ENCODE data around the gene PPP4C.
"Not testable (repeated sequence)": the region's sequence is repeated elsewhere in the genome, so short reads cannot be mapped to it uniquely, and the experiment has no call there.

The PPP4C gene

GRCh38 chr16:30096105-30096861, 20.5 kb downstream of the PPP4C start, which contains the start of gene YPEL3:
Gene YPEL3, minus strand, starts transcription at chr16:30096213. Its CDS starts 731 bp downstream, at chr16:30095482.
- DNase-seq (ENCODE audit: low read depth in 1 of 2, low spot score in 1 of 2) = peak; percentile 77 to 86

- DNase-seq (ENCODE audit: low read depth in 1 of 2, low spot score in 1 of 2) = no peak
These were observed 21.2 kb downstream of the PPP4C start for GRCh38 chr16:30096862-30097563.

- DNase-seq (ENCODE audit: low read depth in 1 of 2, low spot score in 1 of 2) = no peak
These were observed 28.3 kb downstream of the PPP4C start for GRCh38 chr16:30104090-30104489.

- no peak for DNase-seq (ENCODE audit: low read depth in 1 of 2, low spot score in 1 of 2)
These were observed 28.7 kb downstream of the PPP4C start for GRCh38 chr16:30104492-30104891.

GRCh38 chr16:30108059-30108850, 32.5 kb downstream of the PPP4C start:
- no peak for DNase-seq (ENCODE audit: low read depth in 1 of 2, low spot score in 1 of 2)

GRCh38 chr16:30110661-30111060, 34.9 kb downstream of the PPP4C start:
- DNase-seq (ENCODE audit: low read depth in 1 of 2, low spot score in 1 of 2) = no peak

- peak; percentile 34 to 39 for DNase-seq (ENCODE audit: low read depth in 1 of 2, low spot score in 1 of 2)
These were observed 36.6 kb downstream of the PPP4C start for GRCh38 chr16:30112197-30113030.

GRCh38 chr16:30113031-30113710, 37.4 kb downstream of the PPP4C start, which contains the start of gene GDPD3:
Gene GDPD3, minus strand, starts transcription at chr16:30113537. Its CDS starts 59 bp downstream, at chr16:30113478.
- DNase-seq (ENCODE audit: low read depth in 1 of 2, low spot score in 1 of 2) = no peak

GRCh38 chr16:30113711-30114333, 38.0 kb downstream of the PPP4C start:
- no peak for DNase-seq (ENCODE audit: low read depth in 1 of 2, low spot score in 1 of 2)

GRCh38 chr16:30114411-30114810, 38.6 kb downstream of the PPP4C start:
- no peak for DNase-seq (ENCODE audit: low read depth in 1 of 2, low spot score in 1 of 2)

GRCh38 chr16:30114833-30115232, 39.0 kb downstream of the PPP4C start:
- not testable (repeated sequence) for DNase-seq (ENCODE audit: low read depth in 1 of 2, low spot score in 1 of 2)

- DNase-seq (ENCODE audit: low read depth in 1 of 2, low spot score in 1 of 2) = no peak
These were observed 39.4 kb downstream of the PPP4C start for GRCh38 chr16:30115238-30115637.

- no peak for DNase-seq (ENCODE audit: low read depth in 1 of 2, low spot score in 1 of 2)
These were observed 40.8 kb downstream of the PPP4C start for GRCh38 chr16:30116291-30117207.

- no peak for DNase-seq (ENCODE audit: low read depth in 1 of 2, low spot score in 1 of 2)
These were observed 42.0 kb downstream of the PPP4C start for GRCh38 chr16:30117768-30118167.

- DNase-seq (ENCODE audit: low read depth in 1 of 2, low spot score in 1 of 2) = no peak
These were observed 43.6 kb downstream of the PPP4C start for GRCh38 chr16:30119428-30119827.

GRCh38 chr16:30120340-30121105, 44.7 kb downstream of the PPP4C start:
- DNase-seq (ENCODE audit: low read depth in 1 of 2, low spot score in 1 of 2) = no peak

- DNase-seq (ENCODE audit: low read depth in 1 of 2, low spot score in 1 of 2) = no peak
These were observed 46.2 kb downstream of the PPP4C start for GRCh38 chr16:30121741-30122571.
